Endothelial cell of umbilical vein (primary cell): Measurements from ENCODE around the gene SORCS3. TPM values are rescaled to one million over a fixed set of nuclear protein-coding genes. Genes with fewer than 3 reads are reported as not detected.

Source experiments
- BruUV-seq: library from RNA; stranded (reverse); fragments of 400-500 nt; replicated peaks from 2 replicates; lab custom pipeline; 2021; lab: Mats Ljungman, UMichigan
- CTCF ChIA-PET: fragments of 300-600, 350-600 bp; sonication (Branson Sonifier 250); formaldehyde crosslinking; loops from one replicate; lab custom pipeline; 2021; ENCODE audit warnings: antibody characterized with exemption, inconsistent platforms; lab: Charles Lee
- POLR2A ChIA-PET: fragments of 300-600, 350-600 bp; sonication (Branson Sonifier 250); formaldehyde crosslinking; loops from one replicate; lab custom pipeline; 2021; ENCODE audit warnings: antibody characterized with exemption, inconsistent platforms; lab: Charles Lee
- DNase-seq: peaks from one replicate; pipeline ENCODE4 v3.0.0-alpha.2; 2011; ENCODE audit warnings: low read depth, low spot score
- FAIRE-seq: peaks from 2 replicates; lab custom pipeline; 2011; peaks lifted over from hg19 to GRCh38; lab: Jason Lieb, UNC
- H2AFZ ChIP-seq: 2 replicates; pipeline ENCODE4 v1.6.0; 2012; ENCODE audit warnings: low read depth, low read length, control low read depth, inconsistent platforms
- H3K27ac ChIP-seq: 2 replicates; pipeline ENCODE4 v1.5.1; 2011; ENCODE audit warnings: low read depth, mild to moderate bottlenecking, control low read depth, low read length, moderate library complexity; ENCODE audit not compliant: insufficient read depth
- H3K27me3 ChIP-seq, 2 experiments: 2 replicates each; pipeline versions ENCODE4 v1.6.0 to v1.6.1; 2011; ENCODE audit warnings: low read length in 2 of 2, mixed read lengths in 1 of 2; ENCODE audit not compliant: control insufficient read depth in 2 of 2, insufficient read depth in 2 of 2
- H3K36me3 ChIP-seq, 2 experiments: 2 replicates in 1 of 2; 3 replicates in 1 of 2; pipeline ENCODE4 v1.5.1; 2011; ENCODE audit warnings: low read length in 2 of 2, mild to moderate bottlenecking in 1 of 2, moderate library complexity in 1 of 2; ENCODE audit not compliant: control insufficient read depth in 2 of 2, insufficient read depth in 2 of 2; ENCODE audit errors: extremely low read depth in 1 of 2
- H3K4me1 ChIP-seq: 3 replicates; pipeline ENCODE4 v1.5.1; 2011; ENCODE audit warnings: mild to moderate bottlenecking, low read length; ENCODE audit not compliant: control insufficient read depth, insufficient read depth; ENCODE audit errors: extremely low read depth
- H3K4me2 ChIP-seq: 2 replicates; pipeline ENCODE4 v1.6.1; 2011; ENCODE audit warnings: low read length, control low read depth, mixed read lengths; ENCODE audit not compliant: insufficient read depth
- H3K4me3 ChIP-seq, 3 experiments: fragments of 200-600 bp in 1 of 3; sonication (generic), shearing (Covaris generic) in 1 of 3; replicated peaks in 1 of 3; 2 replicates each; pipeline ENCODE4 v1.5.1; 2011 to 2016; ENCODE audit warnings: control low read depth in 3 of 3, low read length in 3 of 3, mild to moderate bottlenecking in 2 of 3, inconsistent platforms in 1 of 3, low read depth in 1 of 3, moderate library complexity in 1 of 3; ENCODE audit not compliant: insufficient read depth in 1 of 3
- H3K79me2 ChIP-seq: 2 replicates; pipeline ENCODE4 v1.6.0; 2012; ENCODE audit warnings: low read length, inconsistent platforms; ENCODE audit not compliant: control insufficient read depth, insufficient read depth
- H3K9ac ChIP-seq: replicated peaks from 2 replicates; pipeline ENCODE3; 2011; ENCODE audit warnings: low read length, control low read depth; ENCODE audit not compliant: insufficient read depth; ENCODE audit errors: extremely low read depth
- H3K9me1 ChIP-seq: replicated peaks from 3 replicates; pipeline ENCODE4 v1.6.0; 2011; ENCODE audit warnings: mild to moderate bottlenecking, low read length; ENCODE audit not compliant: control insufficient read depth, insufficient read depth; ENCODE audit errors: extremely low read depth
- H3K9me3 ChIP-seq: replicated peaks from 2 replicates; pipeline ENCODE4 v1.5.1; 2012; ENCODE audit warnings: low read length, inconsistent platforms; ENCODE audit not compliant: control insufficient read depth, insufficient read depth
- H4K20me1 ChIP-seq: replicated peaks from 2 replicates; pipeline ENCODE3; 2011; ENCODE audit warnings: mild to moderate bottlenecking, low read length; ENCODE audit not compliant: control insufficient read depth, insufficient read depth; ENCODE audit errors: extremely low read depth
- CTCF ChIP-seq, 2 donors: IDR thresholded peaks; 1 replicate in 1 of 2; 2 replicates in 1 of 2; pipeline ENCODE4 v1.5.1; 2011; ENCODE audit warnings: low read length in 2 of 2, mild to moderate bottlenecking in 2 of 2, moderate library complexity in 2 of 2, control low read depth in 1 of 2, inconsistent platforms in 1 of 2, low read depth in 1 of 2; ENCODE audit not compliant: insufficient read depth in 1 of 2; ENCODE audit errors: extremely low read depth in 1 of 2
- EZH2 ChIP-seq: IDR thresholded peaks from 2 replicates; pipeline ENCODE4 v1.6.1; 2012; ENCODE audit warnings: borderline replicate concordance, low read depth, mild to moderate bottlenecking, moderate library complexity, low read length, inconsistent platforms; ENCODE audit not compliant: severe bottlenecking
- FOS ChIP-seq: IDR thresholded peaks from 2 replicates; pipeline ENCODE4 v1.6.1; 2011; ENCODE audit warnings: mild to moderate bottlenecking, low read length, moderate library complexity, borderline replicate concordance; ENCODE audit not compliant: insufficient read depth
- GATA2 ChIP-seq: IDR thresholded peaks from 2 replicates; pipeline ENCODE4 v1.7.0; 2011; ENCODE audit warnings: low read depth, mild to moderate bottlenecking, moderate library complexity, mixed read lengths, low read length; ENCODE audit not compliant: insufficient read length, insufficient read depth
- JUN ChIP-seq: IDR thresholded peaks from 2 replicates; pipeline ENCODE4 v1.6.1; 2011; ENCODE audit warnings: borderline replicate concordance, low read depth; ENCODE audit not compliant: insufficient read length, insufficient read depth
- MYC ChIP-seq: IDR thresholded peaks from one replicate; pipeline ENCODE4 v1.6.1; 2011; ENCODE audit warnings: mild to moderate bottlenecking, low read depth, low read length
- POLR2A ChIP-seq: IDR thresholded peaks from 2 replicates; pipeline ENCODE4 v1.6.1; 2012; ENCODE audit warnings: low read depth, mild to moderate bottlenecking, control low read depth, low read length
- POLR2AphosphoS5 ChIP-seq: IDR thresholded peaks from 2 replicates; pipeline ENCODE4 v1.6.1; 2012; ENCODE audit warnings: low read depth, mild to moderate bottlenecking, control low read depth, low read length, moderate library complexity; ENCODE audit not compliant: insufficient read depth
- dilution Hi-C: fragments of 300-500 bp; cut with MboI; formaldehyde crosslinking; loops from one replicate; pipeline ENCODE4 v1.15.0; 2019; ENCODE audit warnings: low sequenced_read_pairs; ENCODE audit not compliant: extremely low pct_ligation_motif_present
- intact Hi-C: fragments of 100-400 bp; cut with micrococcal nuclease; formaldehyde crosslinking; loops from one replicate; pipeline ENCODE4 v1.10.0; 2022
- polyA plus RNA-seq, 4 experiments: library from polyadenylated mRNA; depleted of rRNA in 3 of 4; stranded (reverse) in 3 of 4; unstranded in 1 of 4; fragments of >200 nt; gene quantifications; 2 replicates each; pipeline versions ENCODE4 v1.2.1 to v1.2.3, GENCODE V29; 2011 to 2012; ENCODE audit warnings: missing spikeins in 1 of 4
- total RNA-seq: library from RNA; stranded (reverse); gene quantifications from 2 replicates; pipeline ENCODE4 v1.2.3, GENCODE V29; 2021
- TF ChIP-seq, protein P1 (sequence below): IDR thresholded peaks from 2 replicates; pipeline ENCODE4 v1.6.1; 2011; ENCODE audit not compliant: insufficient read depth, insufficient read length

Gene SORCS3
- total and polyA plus RNA-seq, 2 donors (not counting 3 experiments of a cell fraction or from before 2014, with no cell fraction given), result not detected

DNA sequence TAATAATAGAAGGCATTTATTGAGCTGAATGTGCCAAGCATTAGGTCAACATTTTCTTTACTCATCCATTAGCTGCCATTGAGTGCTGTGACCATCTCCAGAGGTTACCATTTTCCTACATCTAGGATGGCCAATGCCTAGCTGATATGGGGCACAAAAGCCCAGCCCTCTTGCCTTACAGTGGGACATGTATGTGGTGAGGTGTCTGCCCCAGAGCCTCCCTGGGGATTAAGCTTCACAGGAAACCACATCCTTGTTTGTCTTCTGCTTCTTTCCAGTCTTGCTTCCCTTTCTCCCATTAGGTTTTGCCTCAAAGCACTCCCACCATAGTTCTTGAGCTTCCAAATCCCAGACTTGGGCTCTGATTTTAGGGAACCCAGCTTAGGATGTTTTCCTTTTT is 258.7 kb downstream of the SORCS3 start:
- Histone ChIP-seq H3K4me1 (no peaks in the 10 kb centered on the region), H3K36me3 (no peaks in the 10 kb centered on the region), H3K9ac (no peak overlapping the region), H3K27me3 (no peaks in the 10 kb centered on the region), H3K27ac (no peak overlapping the region), H3K4me2 (no peak overlapping the region), H3K9me3 (peaks cover 2% of the 10 kb centered on the region), H2AFZ (no peak overlapping the region), H3K79me2 (no peaks in the 10 kb centered on the region), H3K9me1 (no peaks in the 10 kb centered on the region), H4K20me1 (no peaks in the 10 kb centered on the region), H3K4me3 (no peak overlapping the region)
- FAIRE-seq, result no peak
- BruUV-seq, result no TSS peak
- dilution Hi-C loops (no loop called here), intact Hi-C loops (no loop called here)
- TF ChIP-seq POLR2A (no peak), EZH2 (no peak)
- CTCF ChIA-PET, result interaction anchor here (1.2 kb wide), 1 partner anchor 9 kb away, joined by 3 read pairs; no protein-coding TSS in a partner anchor
- POLR2A ChIA-PET, result no interaction called here
- DNase-seq, result no peak

GRCh38 chr10:104903433-104903832 is 262.3 kb downstream of the SORCS3 start:
- no peak overlapping the region for H3K9ac ChIP-seq
- H3K27me3 ChIP-seq, result no peaks in the 10 kb centered on the region
- ChIA-PET POLR2A (no interaction called here), CTCF (no interaction called here)
- no peak for FAIRE-seq
- no peaks in the 10 kb centered on the region for H3K9me1 ChIP-seq
- TF ChIP-seq POLR2A, result no peak
- TF ChIP-seq CTCF (IDR thresholded peaks at IDR 0.05; ENCODE audit: extremely low read depth in 1 of 2, insufficient read depth in 1 of 2, low read depth in 1 of 2, low read length in 2 of 2), result no peak
- no peak for TF ChIP-seq FOS
- no peak for TF ChIP-seq JUN
- TF ChIP-seq, protein P1, sequence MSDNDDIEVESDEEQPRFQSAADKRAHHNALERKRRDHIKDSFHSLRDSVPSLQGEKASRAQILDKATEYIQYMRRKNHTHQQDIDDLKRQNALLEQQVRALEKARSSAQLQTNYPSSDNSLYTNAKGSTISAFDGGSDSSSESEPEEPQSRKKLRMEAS, result no peak
- no peak for TF ChIP-seq EZH2
- no peak for TF ChIP-seq POLR2AphosphoS5
- TF ChIP-seq GATA2, result no peak
- TF ChIP-seq MYC, result no peak
- no peaks in the 10 kb centered on the region for H3K79me2 ChIP-seq
- H3K9me3 ChIP-seq, result peaks cover 2% of the 10 kb centered on the region
- intact Hi-C loops, result no loop called here
- H3K4me1 ChIP-seq, result no peaks in the 10 kb centered on the region
- no peaks in the 10 kb centered on the region for H4K20me1 ChIP-seq
- no peak overlapping the region for H3K4me2 ChIP-seq
- no peak overlapping the region for H3K27ac ChIP-seq
- H3K36me3 ChIP-seq, result no peaks in the 10 kb centered on the region
- no peak for DNase-seq
- BruUV-seq, result no TSS peak
- H2AFZ ChIP-seq, result no peak overlapping the region
- H3K4me3 ChIP-seq, result no peak overlapping the region
- dilution Hi-C loops, result no loop called here
